Activated CD8-positive, alpha-beta T cell treated with anti-CD3 and anti-CD28 coated beads for 36 hours (primary cell): ENCODE measurements around the gene ADRA1B. TPM values are rescaled to one million over a fixed set of nuclear protein-coding genes. Genes with fewer than 3 reads are reported as not detected.

ENCODE experiments used
- ATAC-seq: fragments of 200-7000 bp; cut with Tn5 transposase; one replicate; pipeline ENCODE4 v1.10.0; 2021; ENCODE audit warnings: mild to moderate bottlenecking, moderate library complexity
- CTCF ChIA-PET: fragments of 350-600 bp; sonication (Branson Sonifier 250); formaldehyde crosslinking; loops from one replicate; lab custom pipeline; 2021; ENCODE audit warnings: antibody characterized with exemption; lab: Charles Lee
- POLR2A ChIA-PET: fragments of 350-600 bp; sonication (Branson Sonifier 250); formaldehyde crosslinking; loops from one replicate; lab custom pipeline; 2021; ENCODE audit warnings: antibody characterized with exemption; lab: Charles Lee
- DNase-seq: peaks from one replicate; pipeline ENCODE4 v3.0.0-alpha.2; 2020
- H3K27ac Mint-ChIP-seq: one replicate; pipeline ENCODE4 v1.8.0; 2021; ENCODE audit warnings: mild to moderate bottlenecking, mixed read lengths
- H3K27me3 Mint-ChIP-seq: one replicate; pipeline ENCODE4 v1.8.0; 2021; ENCODE audit warnings: mixed read lengths
- H3K36me3 Mint-ChIP-seq: one replicate; pipeline ENCODE4 v1.8.0; 2021; ENCODE audit warnings: low read depth, mixed read lengths
- H3K4me1 Mint-ChIP-seq: one replicate; pipeline ENCODE4 v1.8.0; 2021; ENCODE audit warnings: low read depth, mixed read lengths
- H3K4me3 Mint-ChIP-seq: one replicate; pipeline ENCODE4 v1.8.0; 2021; ENCODE audit warnings: mild to moderate bottlenecking, moderate library complexity, mixed read lengths
- H3K9me3 Mint-ChIP-seq: one replicate; pipeline ENCODE4 v1.8.0; 2021; ENCODE audit warnings: mixed read lengths
- intact Hi-C: fragments of 100-400 bp; cut with micrococcal nuclease; formaldehyde crosslinking; loops from one replicate; pipeline ENCODE4 v1.10.0; 2022
- total RNA-seq, 2 experiments: library from RNA; stranded (reverse); gene quantifications; one replicate each; pipeline ENCODE4 v1.2.3, GENCODE V29; 2021
- TF ChIP-seq, protein P1 (sequence below): fragments of 200-600 bp; IDR thresholded peaks from one replicate; pipeline ENCODE4 v1.8.0; 2022; ENCODE audit warnings: antibody characterized with exemption, mild to moderate bottlenecking

The ADRA1B gene
- total RNA-seq, 2 experiments from 2014 or later: not detected

DNA sequence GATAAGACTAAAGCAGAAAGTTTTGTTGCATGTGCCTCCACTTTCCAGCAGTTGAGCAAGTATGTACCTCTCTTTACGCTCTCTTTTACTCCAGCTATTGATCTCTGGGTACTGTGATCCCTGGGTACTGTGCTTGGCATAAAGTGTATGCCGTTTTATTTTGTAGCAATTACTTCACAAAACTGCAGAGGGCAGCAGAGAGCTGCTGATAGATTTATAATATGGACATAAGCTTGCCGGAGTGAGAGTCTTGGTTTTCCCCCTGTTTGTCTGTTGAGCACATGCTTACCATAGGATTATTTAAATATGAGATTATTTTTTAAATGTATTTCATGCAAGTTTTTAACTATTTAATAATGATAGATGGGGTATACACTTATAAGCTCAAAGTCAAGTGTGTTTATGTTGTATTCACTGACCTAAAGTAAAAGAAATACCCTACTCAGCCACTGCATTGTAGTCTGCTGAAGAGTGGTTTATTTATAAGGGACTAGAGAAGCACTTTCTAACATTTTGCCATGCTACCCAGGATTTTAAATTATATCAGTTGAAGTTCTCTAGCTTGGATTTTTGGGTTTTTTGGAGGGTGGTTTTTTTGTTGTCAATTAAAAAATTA is 105.7 kb downstream of the ADRA1B start:
- H3K4me3 Mint-ChIP-seq: no peak overlapping the region
- peak; percentile 98 for ATAC-seq
- intact Hi-C loops: loop anchor here (5.0 to 10.0 kb wide), 2 partner anchors 93 to 325 kb away; partner anchors contain the start of gene PWWP2A
- DNase-seq: peak; percentile 56
- H3K9me3 Mint-ChIP-seq: no peaks in the 10 kb centered on the region
- peaks cover 29% of the 10 kb centered on the region for H3K4me1 Mint-ChIP-seq
- no peak overlapping the region for H3K27ac Mint-ChIP-seq
- ChIA-PET CTCF (interaction anchor here (0.6 to 2.1 kb wide), 34 partner anchors 9 to 695 kb away, joined by 3 to 38 read pairs (median 5); partner anchors contain the start of gene TTC1), POLR2A (interaction anchor here (1.0 kb wide), 1 partner anchor 13 kb away, joined by 5 read pairs; the partner anchor contains the start of gene TTC1)
- TF ChIP-seq, protein P1, sequence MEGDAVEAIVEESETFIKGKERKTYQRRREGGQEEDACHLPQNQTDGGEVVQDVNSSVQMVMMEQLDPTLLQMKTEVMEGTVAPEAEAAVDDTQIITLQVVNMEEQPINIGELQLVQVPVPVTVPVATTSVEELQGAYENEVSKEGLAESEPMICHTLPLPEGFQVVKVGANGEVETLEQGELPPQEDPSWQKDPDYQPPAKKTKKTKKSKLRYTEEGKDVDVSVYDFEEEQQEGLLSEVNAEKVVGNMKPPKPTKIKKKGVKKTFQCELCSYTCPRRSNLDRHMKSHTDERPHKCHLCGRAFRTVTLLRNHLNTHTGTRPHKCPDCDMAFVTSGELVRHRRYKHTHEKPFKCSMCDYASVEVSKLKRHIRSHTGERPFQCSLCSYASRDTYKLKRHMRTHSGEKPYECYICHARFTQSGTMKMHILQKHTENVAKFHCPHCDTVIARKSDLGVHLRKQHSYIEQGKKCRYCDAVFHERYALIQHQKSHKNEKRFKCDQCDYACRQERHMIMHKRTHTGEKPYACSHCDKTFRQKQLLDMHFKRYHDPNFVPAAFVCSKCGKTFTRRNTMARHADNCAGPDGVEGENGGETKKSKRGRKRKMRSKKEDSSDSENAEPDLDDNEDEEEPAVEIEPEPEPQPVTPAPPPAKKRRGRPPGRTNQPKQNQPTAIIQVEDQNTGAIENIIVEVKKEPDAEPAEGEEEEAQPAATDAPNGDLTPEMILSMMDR: peak; percentile 93
- H3K36me3 Mint-ChIP-seq: peaks cover 13% of the 10 kb centered on the region
- H3K27me3 Mint-ChIP-seq: no peaks in the 10 kb centered on the region

Other genes with a start within 250 kb of the ADRA1B start
- gene TTC1, start 92.7 kb downstream of the ADRA1B start, total RNA-seq: 10 to 100 TPM; 50.2 to 57.5 TPM
- gene PWWP2A, start 203.0 kb downstream of the ADRA1B start, total RNA-seq: 10 to 100 TPM; 16.0 to 17.5 TPM